Calu3 (cell line): ENCODE data around the gene INKA1. TPM values are rescaled to one million over a fixed set of nuclear protein-coding genes. Genes with fewer than 3 reads are reported as not detected.
"Not testable (repeated sequence)": the region's sequence is repeated elsewhere in the genome, so short reads cannot be mapped to it uniquely, and the experiment has no call there.

Experiments used
- BruUV-seq: library from RNA; stranded (reverse); fragments of 400-500 nt; replicated peaks from 2 replicates; lab custom pipeline; 2021; lab: Mats Ljungman, UMichigan
- CTCF ChIA-PET: fragments of 300-600 bp; sonication (Branson Sonifier 250); formaldehyde crosslinking; loops from one replicate; lab custom pipeline; 2022; ENCODE audit warnings: antibody characterized with exemption; lab: Charles Lee
- DNase-seq: peaks from one replicate; pipeline ENCODE4 v3.0.0; 2022
- H3K27ac Mint-ChIP-seq: one replicate; pipeline ENCODE4 v1.8.0; 2022; ENCODE audit warnings: mixed read lengths; ENCODE audit not compliant: unreplicated experiment
- H3K27me3 Mint-ChIP-seq: one replicate; pipeline ENCODE4 v1.8.0; 2022; ENCODE audit warnings: mixed read lengths; ENCODE audit not compliant: unreplicated experiment
- H3K36me3 Mint-ChIP-seq: one replicate; pipeline ENCODE4 v1.8.0; 2022; ENCODE audit warnings: mild to moderate bottlenecking, moderate library complexity, mixed read lengths; ENCODE audit not compliant: insufficient read depth, unreplicated experiment
- H3K4me1 Mint-ChIP-seq: one replicate; pipeline ENCODE4 v1.8.0; 2022; ENCODE audit warnings: mild to moderate bottlenecking, low read depth, mixed read lengths; ENCODE audit not compliant: unreplicated experiment
- H3K4me3 Mint-ChIP-seq: one replicate; pipeline ENCODE4 v1.8.0; 2022; ENCODE audit warnings: mild to moderate bottlenecking, low read depth, moderate library complexity, mixed read lengths; ENCODE audit not compliant: unreplicated experiment
- H3K9me3 Mint-ChIP-seq: one replicate; pipeline ENCODE4 v1.8.0; 2022; ENCODE audit warnings: low read depth, mixed read lengths; ENCODE audit not compliant: unreplicated experiment
- CTCF ChIP-seq: fragments of 200-600 bp; IDR thresholded peaks from one replicate; pipeline ENCODE4 v1.8.0; 2022; ENCODE audit warnings: antibody characterized with exemption; ENCODE audit not compliant: unreplicated experiment
- intact Hi-C: fragments of 100-400 bp; cut with micrococcal nuclease; formaldehyde crosslinking; loops from one replicate; pipeline ENCODE4 v1.10.0; 2022; ENCODE audit not compliant: unreplicated experiment
- total RNA-seq: library from RNA; stranded (reverse); gene quantifications from 2 replicates; pipeline ENCODE4 v1.2.3, GENCODE V29; 2022

The INKA1 gene
- total RNA-seq, 1 experiment from 2014 or later: 0.35 TPM

GRCh38 chr3:49812916-49813496 is 9.9 kb downstream of the INKA1 start:
- Mint-ChIP-seq H3K27me3 (no peaks in the 10 kb centered on the region), H3K27ac (no peak overlapping the region), H3K9me3 (no peaks in the 10 kb centered on the region), H3K4me3 (no peak overlapping the region), H3K4me1 (no peaks in the 10 kb centered on the region), H3K36me3 (no peaks in the 10 kb centered on the region)
- intact Hi-C loops: no loop called here
- CTCF ChIA-PET: interaction anchor here (0.5 to 1.2 kb wide), 5 partner anchors 10 to 133 kb away, joined by 3 to 7 read pairs (median 3); partner anchors contain the start of gene INKA1
- no peak for TF ChIP-seq CTCF
- no peak for DNase-seq
- TSS peak; percentile 28 for BruUV-seq

DNA sequence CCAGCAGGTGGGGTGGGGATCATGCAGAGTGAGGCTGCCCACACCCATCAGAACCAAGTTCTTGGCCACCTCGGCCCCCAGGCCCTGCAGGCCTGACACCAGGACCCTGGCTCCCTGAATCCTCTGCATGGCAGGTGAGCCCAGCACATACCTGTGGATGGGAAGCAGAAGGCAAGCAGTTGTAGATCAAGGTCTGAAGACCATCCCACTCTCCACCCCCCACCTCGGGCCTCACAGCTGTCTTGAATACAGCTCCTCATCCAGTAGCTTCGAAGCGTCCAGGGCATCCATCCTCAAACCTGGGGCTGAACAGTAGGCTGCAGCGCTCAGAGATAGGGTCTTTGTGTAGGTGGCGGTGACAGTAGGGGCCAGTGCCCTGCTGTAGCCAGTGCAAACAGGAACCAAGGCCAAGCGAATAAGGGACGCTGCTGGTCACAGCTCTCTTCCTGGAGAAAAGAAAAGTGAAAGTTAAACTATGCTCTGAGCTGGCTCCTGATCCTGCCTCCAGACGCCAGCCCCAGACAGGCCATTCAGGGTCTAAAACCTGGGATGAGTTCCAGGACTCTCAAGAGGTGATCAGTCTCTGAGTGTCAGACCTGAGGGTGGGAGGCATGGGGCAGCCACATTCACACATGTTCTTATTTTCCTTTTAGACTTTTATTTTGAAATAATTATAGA is 10.6 kb downstream of the INKA1 start, which contains the start of gene UBA7:
TSS of gene UBA7 (minus strand) at position 457 of the 678 bp plus-strand sequence. CDS start at position 291, 166 bp downstream.
- Mint-ChIP-seq H3K27ac (no peak within 1 kb of the TSS), H3K4me3 (peak within 1 kb of the TSS; percentile 28), H3K36me3 (no peaks in the 10 kb centered on the region), H3K27me3 (no peaks in the 10 kb centered on the region), H3K9me3 (no peaks in the 10 kb centered on the region), H3K4me1 (no peaks in the 10 kb centered on the region)
- intact Hi-C loops: no loop called here
- peak; percentile 44 for DNase-seq
- CTCF ChIA-PET: interaction anchor here (0.5 to 1.2 kb wide), 6 partner anchors 11 to 132 kb away, joined by 3 to 7 read pairs (median 4); partner anchors contain the start of gene INKA1
- BruUV-seq: no TSS peak
- TF ChIP-seq CTCF: no peak

- H3K36me3 Mint-ChIP-seq, H3K4me1 Mint-ChIP-seq, DNase-seq, H3K27me3 Mint-ChIP-seq, BruUV-seq, intact Hi-C loops, H3K27ac Mint-ChIP-seq, CTCF ChIA-PET, H3K9me3 Mint-ChIP-seq, H3K4me3 Mint-ChIP-seq: not testable (repeated sequence)
Measured at GRCh38 chr3:49823131-49823530, 20.1 kb downstream of the INKA1 start.

DNA sequence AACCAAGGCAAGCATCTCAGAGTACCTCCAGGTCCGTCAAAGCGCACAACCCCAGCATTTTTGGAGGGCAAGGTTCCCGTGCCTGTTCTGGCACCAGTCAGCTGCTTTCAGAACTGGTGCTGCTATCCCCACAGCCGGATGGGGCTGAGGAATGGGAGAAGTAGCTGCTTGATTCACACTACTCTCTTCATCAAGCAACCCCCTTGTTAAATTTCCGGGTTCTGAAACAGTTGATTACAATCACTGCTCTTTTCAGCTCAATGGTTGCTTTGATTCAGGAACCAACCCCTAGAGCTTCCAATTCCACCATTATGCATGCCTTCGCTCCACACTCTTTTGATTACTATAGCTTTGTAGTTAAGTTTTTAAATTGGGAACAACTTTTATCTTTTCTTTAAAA is 23.0 kb downstream of the INKA1 start:
- Mint-ChIP-seq H3K36me3 (no peaks in the 10 kb centered on the region), H3K4me3 (no peak overlapping the region), H3K27ac (no peak overlapping the region), H3K9me3 (no peaks in the 10 kb centered on the region), H3K27me3 (no peaks in the 10 kb centered on the region), H3K4me1 (no peaks in the 10 kb centered on the region)
- CTCF ChIA-PET: interaction anchor here (0.7 to 1.1 kb wide), 2 partner anchors 23 to 143 kb away, joined by 4 read pairs; partner anchors contain the start of gene INKA1
- no peak for TF ChIP-seq CTCF
- no TSS peak for BruUV-seq
- DNase-seq: no peak
- intact Hi-C loops: no loop called here
